ENCODE data around the gene AKAP12. TPM values are rescaled to one million over a fixed set of nuclear protein-coding genes. Genes with fewer than 3 reads are reported as not detected.

The AKAP12 gene
- polyA plus RNA-seq, 1 donor (not counting 4 experiments of a cell fraction or from before 2014, with no cell fraction given), result 0.56 TPM

GRCh38 chr6:151390851-151391470 is 151.2 kb downstream of the AKAP12 start:
- peak overlapping the region; percentile 66 to 88 (median 82) for H3K4me3 ChIP-seq (ENCODE audit: control insufficient read depth in 2 of 3, extremely low read depth in 1 of 3, insufficient read depth in 2 of 3, low read depth in 1 of 3, low read length in 3 of 3)
- H3K9me3 ChIP-seq (ENCODE audit: control insufficient read depth, low read depth, low read length), result no peaks in the 10 kb centered on the region
- DNase-seq (ENCODE audit: low read depth, low spot score), result no peak
- H3K4me2 ChIP-seq (ENCODE audit: control insufficient read depth, extremely low read depth, insufficient read depth, low read depth, low read length), result no peak overlapping the region
- H3K9me1 ChIP-seq (ENCODE audit: control insufficient read depth, extremely low read depth, insufficient read depth, low read length), result peaks cover 2% of the 10 kb centered on the region
- H3K79me2 ChIP-seq (ENCODE audit: control insufficient read depth, insufficient read depth, low read length), result peaks cover 68% of the 10 kb centered on the region
- no peak for FAIRE-seq
- H4K20me1 ChIP-seq (ENCODE audit: control insufficient read depth, extremely low read depth, insufficient read depth, low read length), result no peaks in the 10 kb centered on the region
- H3K27ac ChIP-seq (ENCODE audit: control insufficient read depth, insufficient read depth, low read length), result peak overlapping the region; percentile 79
- peak overlapping the region; percentile 88 for H3K9ac ChIP-seq (ENCODE audit: control insufficient read depth, extremely low read depth, insufficient read depth, low read length)
- dilution Hi-C loops (cut with MboI; ENCODE audit: extremely low pct_ligation_motif_present, low sequenced_read_pairs), result no loop called here
- TF ChIP-seq CTCF (optimal IDR thresholded peaks at IDR 0.05 in 1 of 3, IDR thresholded peaks at IDR 0.05 in 1 of 3, conservative IDR thresholded peaks at IDR 0.05 in 1 of 3; ENCODE audit: extremely low read depth in 1 of 3, insufficient read depth in 2 of 3, low read length in 3 of 3), result no peak
- no peak for TF ChIP-seq EZH2 (IDR thresholded peaks at IDR 0.05; ENCODE audit: low read length)
- H3K4me1 ChIP-seq (ENCODE audit: control insufficient read depth, extremely low read depth, insufficient read depth, low read length), result peaks cover 29% of the 10 kb centered on the region
- H3K36me3 ChIP-seq (ENCODE audit: control insufficient read depth in 2 of 2, extremely low read depth in 1 of 2, insufficient read depth in 2 of 2, low read length in 2 of 2), result no peaks in the 10 kb centered on the region
- H2AFZ ChIP-seq (ENCODE audit: control insufficient read depth, low read length), result no peak overlapping the region
- H3K27me3 ChIP-seq (ENCODE audit: control insufficient read depth, extremely low read depth, insufficient read depth, low read length), result no peaks in the 10 kb centered on the region

GRCh38 chr6:151391471-151392413 is 152.0 kb downstream of the AKAP12 start, which contains the start of gene ZBTB2:
Gene ZBTB2, minus strand, starts transcription at chr6:151391559. Its CDS starts 17,922 bp downstream, at chr6:151373637.
- Histone ChIP-seq H2AFZ (ENCODE audit: control insufficient read depth, low read length) (peak within 1 kb of the TSS; percentile 35), H3K79me2 (ENCODE audit: control insufficient read depth, insufficient read depth, low read length) (peaks cover 71% of the 10 kb centered on the region), H3K4me2 (ENCODE audit: control insufficient read depth, extremely low read depth, insufficient read depth, low read depth, low read length) (peak within 1 kb of the TSS; percentile 99), H3K36me3 (ENCODE audit: control insufficient read depth in 2 of 2, extremely low read depth in 1 of 2, insufficient read depth in 2 of 2, low read length in 2 of 2) (no peaks in the 10 kb centered on the region), H3K9me3 (ENCODE audit: control insufficient read depth, low read depth, low read length) (no peaks in the 10 kb centered on the region), H3K4me1 (ENCODE audit: control insufficient read depth, extremely low read depth, insufficient read depth, low read length) (peaks cover 29% of the 10 kb centered on the region), H3K27ac (ENCODE audit: control insufficient read depth, insufficient read depth, low read length) (peak within 1 kb of the TSS; percentile 81), H3K27me3 (ENCODE audit: control insufficient read depth, extremely low read depth, insufficient read depth, low read length) (no peaks in the 10 kb centered on the region), H4K20me1 (ENCODE audit: control insufficient read depth, extremely low read depth, insufficient read depth, low read length) (no peaks in the 10 kb centered on the region), H3K9ac (ENCODE audit: control insufficient read depth, extremely low read depth, insufficient read depth, low read length) (peak within 1 kb of the TSS; percentile 88), H3K4me3 (ENCODE audit: control insufficient read depth in 2 of 3, extremely low read depth in 1 of 3, insufficient read depth in 2 of 3, low read depth in 1 of 3, low read length in 3 of 3) (peak within 1 kb of the TSS; percentile 83 to 90 (median 88)), H3K9me1 (ENCODE audit: control insufficient read depth, extremely low read depth, insufficient read depth, low read length) (peaks cover 2% of the 10 kb centered on the region)
- FAIRE-seq (no peak), DNase-seq (ENCODE audit: low read depth, low spot score) (no peak)
- dilution Hi-C loops (cut with MboI; ENCODE audit: extremely low pct_ligation_motif_present, low sequenced_read_pairs), result no loop called here
- no peak for TF ChIP-seq EZH2 (IDR thresholded peaks at IDR 0.05; ENCODE audit: low read length)
- TF ChIP-seq CTCF (optimal IDR thresholded peaks at IDR 0.05 in 1 of 3, IDR thresholded peaks at IDR 0.05 in 1 of 3, conservative IDR thresholded peaks at IDR 0.05 in 1 of 3; ENCODE audit: extremely low read depth in 1 of 3, insufficient read depth in 2 of 3, low read length in 3 of 3), result no peak
